GF-D8 (cell line): Measurements from ENCODE around the gene CEP95.
A peak's percentile ranks its signal among the peaks of the same experiment; 100 is the strongest.

Experiments used
- DNase-seq: peaks from one replicate; lab custom pipeline; 2025; lab: John Stamatoyannopoulos, UW

Gene CEP95

GRCh38 chr17:64520359-64520758 lies 13.6 kb downstream of the CEP95 start:
- no peak for DNase-seq

GRCh38 chr17:64527914-64528313 lies 21.1 kb downstream of the CEP95 start:
- DNase-seq: no peak

GRCh38 chr17:64529221-64529620 lies 22.4 kb downstream of the CEP95 start:
- no peak for DNase-seq

GRCh38 chr17:64531955-64532371 lies 25.2 kb downstream of the CEP95 start:
- no peak for DNase-seq

- DNase-seq: no peak
Observed at GRCh38 chr17:64532409-64532808, 25.6 kb downstream of the CEP95 start.

- no peak for DNase-seq
Observed at GRCh38 chr17:64533784-64534183, 27.0 kb downstream of the CEP95 start.

- DNase-seq: no peak
Observed at GRCh38 chr17:64534187-64534586, 27.4 kb downstream of the CEP95 start.

- no peak for DNase-seq
Observed at GRCh38 chr17:64535357-64535756, 28.6 kb downstream of the CEP95 start.

GRCh38 chr17:64536913-64537312 lies 30.1 kb downstream of the CEP95 start:
- DNase-seq: no peak

- DNase-seq: no peak
Observed at GRCh38 chr17:64537488-64537887, 30.7 kb downstream of the CEP95 start.

GRCh38 chr17:64538508-64539130 lies 31.8 kb downstream of the CEP95 start:
- no peak for DNase-seq

GRCh38 chr17:64540118-64540776 lies 33.5 kb downstream of the CEP95 start:
- no peak for DNase-seq

- DNase-seq: no peak
Observed at GRCh38 chr17:64544742-64545141, 38.0 kb downstream of the CEP95 start.

GRCh38 chr17:64546716-64547115 lies 39.9 kb downstream of the CEP95 start:
- DNase-seq: no peak

GRCh38 chr17:64547319-64547718 lies 40.5 kb downstream of the CEP95 start:
- DNase-seq: no peak

GRCh38 chr17:64551461-64551860 lies 44.7 kb downstream of the CEP95 start:
- no peak for DNase-seq

GRCh38 chr17:64554028-64554637 lies 47.4 kb downstream of the CEP95 start:
- DNase-seq: no peak

- DNase-seq: no peak
Observed at GRCh38 chr17:64555281-64555680, 48.5 kb downstream of the CEP95 start.

GRCh38 chr17:64564098-64564497 lies 57.3 kb downstream of the CEP95 start:
- DNase-seq: no peak

- no peak for DNase-seq
Observed at GRCh38 chr17:64565563-64565962, 58.8 kb downstream of the CEP95 start.

GRCh38 chr17:64571746-64572145 lies 65.0 kb downstream of the CEP95 start:
- no peak for DNase-seq

- DNase-seq: peak; percentile 10
Observed at GRCh38 chr17:64572682-64573154, 65.9 kb downstream of the CEP95 start.

GRCh38 chr17:64573214-64573613 lies 66.4 kb downstream of the CEP95 start:
- DNase-seq: no peak
